ENCODE measurements around the gene IFNW1.
A peak's percentile ranks its signal among the peaks of the same experiment; 100 is the strongest.

IFNW1 gene

DNA sequence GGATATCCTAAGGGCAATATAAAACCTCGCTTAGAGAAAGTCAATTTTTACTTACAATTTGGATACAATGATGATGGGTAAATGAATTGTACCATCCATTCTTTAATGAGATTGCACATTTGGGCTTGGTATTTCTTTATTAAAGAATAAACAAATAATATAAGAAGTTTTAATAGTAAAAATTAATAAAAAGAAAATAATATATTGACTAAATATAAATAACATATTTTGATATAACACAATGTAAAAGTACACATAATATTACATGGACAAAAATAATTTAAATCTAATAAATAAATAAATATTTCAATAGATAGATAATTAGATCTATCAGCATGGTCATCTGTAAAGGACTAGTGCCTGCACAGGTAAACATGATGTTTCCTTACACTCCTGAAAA is 23.9 kb upstream of the IFNW1 start:
- DNase-seq: no peak
- H3K27me3 ChIP-seq (ENCODE audit: insufficient read depth, low read depth, severe bottlenecking): no peaks in the 10 kb centered on the region
- H3K4me3 ChIP-seq (ENCODE audit: low read depth, low read length): no peak overlapping the region
- H3K27ac ChIP-seq: no peak overlapping the region
- H3K36me3 ChIP-seq: no peaks in the 10 kb centered on the region
- TF ChIP-seq, protein P1, sequence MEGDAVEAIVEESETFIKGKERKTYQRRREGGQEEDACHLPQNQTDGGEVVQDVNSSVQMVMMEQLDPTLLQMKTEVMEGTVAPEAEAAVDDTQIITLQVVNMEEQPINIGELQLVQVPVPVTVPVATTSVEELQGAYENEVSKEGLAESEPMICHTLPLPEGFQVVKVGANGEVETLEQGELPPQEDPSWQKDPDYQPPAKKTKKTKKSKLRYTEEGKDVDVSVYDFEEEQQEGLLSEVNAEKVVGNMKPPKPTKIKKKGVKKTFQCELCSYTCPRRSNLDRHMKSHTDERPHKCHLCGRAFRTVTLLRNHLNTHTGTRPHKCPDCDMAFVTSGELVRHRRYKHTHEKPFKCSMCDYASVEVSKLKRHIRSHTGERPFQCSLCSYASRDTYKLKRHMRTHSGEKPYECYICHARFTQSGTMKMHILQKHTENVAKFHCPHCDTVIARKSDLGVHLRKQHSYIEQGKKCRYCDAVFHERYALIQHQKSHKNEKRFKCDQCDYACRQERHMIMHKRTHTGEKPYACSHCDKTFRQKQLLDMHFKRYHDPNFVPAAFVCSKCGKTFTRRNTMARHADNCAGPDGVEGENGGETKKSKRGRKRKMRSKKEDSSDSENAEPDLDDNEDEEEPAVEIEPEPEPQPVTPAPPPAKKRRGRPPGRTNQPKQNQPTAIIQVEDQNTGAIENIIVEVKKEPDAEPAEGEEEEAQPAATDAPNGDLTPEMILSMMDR (IDR thresholded peaks at IDR 0.05; ENCODE audit: low read depth, low read length): no peak
- no peaks in the 10 kb centered on the region for H3K9me3 ChIP-seq (ENCODE audit: severe bottlenecking)

GRCh38 chr9:21160178-21160577 is 18.5 kb upstream of the IFNW1 start:
- TF ChIP-seq, protein P1 (IDR thresholded peaks at IDR 0.05; ENCODE audit: low read depth, low read length): no peak
- H3K36me3 ChIP-seq: no peaks in the 10 kb centered on the region
- no peak overlapping the region for H3K27ac ChIP-seq
- H3K4me3 ChIP-seq (ENCODE audit: low read depth, low read length): no peak overlapping the region
- no peaks in the 10 kb centered on the region for H3K27me3 ChIP-seq (ENCODE audit: insufficient read depth, low read depth, severe bottlenecking)
- no peak for DNase-seq
- no peaks in the 10 kb centered on the region for H3K9me3 ChIP-seq (ENCODE audit: severe bottlenecking)

- DNase-seq: no peak
- TF ChIP-seq, protein P1 (IDR thresholded peaks at IDR 0.05; ENCODE audit: low read depth, low read length): no peak
Measured at GRCh38 chr9:21155501-21155900, 13.9 kb upstream of the IFNW1 start.

DNA sequence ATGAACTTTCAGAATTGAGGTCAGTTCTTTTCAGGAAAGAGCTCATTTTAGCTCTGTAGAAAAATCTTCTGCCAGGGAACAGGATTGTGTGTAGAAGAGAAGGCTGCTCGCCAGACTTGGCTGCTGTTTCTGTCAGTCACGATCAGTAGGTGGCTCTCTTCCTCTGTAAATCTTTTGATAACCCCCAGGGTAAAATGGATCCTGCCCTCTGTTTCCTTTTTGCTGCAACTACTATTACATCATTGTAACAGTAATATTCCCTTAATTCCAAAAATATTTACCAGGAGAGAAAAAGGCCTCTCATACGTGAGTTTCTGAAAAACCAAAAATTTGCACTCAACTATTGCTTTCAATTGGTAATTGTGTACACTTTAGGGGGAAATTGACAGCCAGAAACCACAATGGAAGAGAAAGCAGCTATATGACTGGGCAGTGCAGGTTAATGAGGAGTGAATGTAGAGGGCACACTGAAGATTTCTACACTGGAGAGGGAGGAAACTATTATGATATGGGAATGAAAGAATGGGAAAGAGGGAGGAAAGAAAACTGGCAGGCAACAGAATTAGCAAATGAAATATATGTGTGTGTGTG is 12.5 kb upstream of the IFNW1 start:
- no peaks in the 10 kb centered on the region for H3K9me3 ChIP-seq (ENCODE audit: severe bottlenecking)
- H3K27me3 ChIP-seq (ENCODE audit: insufficient read depth, low read depth, severe bottlenecking): peaks cover 10% of the 10 kb centered on the region
- no peaks in the 10 kb centered on the region for H3K36me3 ChIP-seq
- H3K4me3 ChIP-seq (ENCODE audit: low read depth, low read length): no peak overlapping the region
- H3K27ac ChIP-seq: no peak overlapping the region
- TF ChIP-seq, protein P1 (IDR thresholded peaks at IDR 0.05; ENCODE audit: low read depth, low read length): peak; percentile 47
- DNase-seq: peak; percentile 7

More at GRCh38 chr9:21155501-21155900, 13.9 kb upstream of the IFNW1 start:
- Histone ChIP-seq H3K9me3 (ENCODE audit: severe bottlenecking) (no peaks in the 10 kb centered on the region), H3K36me3 (no peaks in the 10 kb centered on the region), H3K4me3 (ENCODE audit: low read depth, low read length) (no peak overlapping the region), H3K27ac (no peak overlapping the region), H3K27me3 (ENCODE audit: insufficient read depth, low read depth, severe bottlenecking) (peaks cover 10% of the 10 kb centered on the region)

DNA sequence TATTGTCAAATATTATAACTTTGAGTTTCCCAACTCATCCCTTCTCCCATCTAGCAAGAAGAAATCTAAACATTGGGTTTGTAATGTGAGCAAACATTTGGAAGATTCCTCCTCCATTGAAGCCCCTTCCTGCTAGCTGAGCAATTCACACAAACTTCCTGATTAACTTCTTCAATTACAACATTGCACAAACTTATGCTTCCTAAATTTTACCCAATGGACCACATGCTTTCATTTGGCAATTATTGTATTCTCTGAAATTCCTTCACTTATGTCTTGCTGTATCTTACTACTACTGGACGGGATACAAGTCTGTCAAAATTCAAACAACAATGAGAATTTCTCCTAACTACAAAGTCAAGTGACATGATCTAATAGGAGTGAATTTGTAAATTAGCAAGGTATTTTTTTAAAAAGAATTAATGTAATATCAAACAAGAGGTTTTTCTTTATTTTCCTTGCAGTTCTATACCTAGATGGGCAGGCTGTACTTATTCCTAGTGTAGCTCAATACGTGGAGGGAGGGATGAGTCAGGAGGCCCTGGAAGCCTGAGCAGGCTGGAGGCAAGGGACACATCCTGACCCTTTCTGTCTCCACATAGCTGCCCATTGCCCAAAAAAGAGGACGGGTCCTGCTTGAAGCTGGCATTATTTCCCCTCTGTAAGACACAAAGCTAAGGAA is 11.8 kb upstream of the IFNW1 start:
- TF ChIP-seq, protein P1 (IDR thresholded peaks at IDR 0.05; ENCODE audit: low read depth, low read length): no peak

More for the DNA sequence above, 11.8 kb upstream of the IFNW1 start:
- no peak for DNase-seq
- no peaks in the 10 kb centered on the region for H3K9me3 ChIP-seq (ENCODE audit: severe bottlenecking)
- H3K4me3 ChIP-seq (ENCODE audit: low read depth, low read length): no peak overlapping the region
- H3K27ac ChIP-seq: no peak overlapping the region
- peaks cover 10% of the 10 kb centered on the region for H3K27me3 ChIP-seq (ENCODE audit: insufficient read depth, low read depth, severe bottlenecking)
- H3K36me3 ChIP-seq: no peaks in the 10 kb centered on the region
